Cortex of kidney (tissue), 1 donor: Measurements from ENCODE around the gene TEAD4.
"Not testable (repeated sequence)": the region's sequence is repeated elsewhere in the genome, so short reads cannot be mapped to it uniquely, and the experiment has no call there.

Experiments
- DNase-seq: peaks from one replicate; lab custom pipeline; 2025; lab: John Stamatoyannopoulos, UW

TEAD4 gene

GRCh38 chr12:3048540-3048939, 89.3 kb downstream of the TEAD4 start:
- no peak for DNase-seq

GRCh38 chr12:3049176-3049575, 90.0 kb downstream of the TEAD4 start:
- no peak for DNase-seq

- DNase-seq: no peak
These were observed 90.5 kb downstream of the TEAD4 start for GRCh38 chr12:3049611-3050249.

GRCh38 chr12:3054374-3054773, 95.2 kb downstream of the TEAD4 start:
- DNase-seq: no peak

GRCh38 chr12:3055026-3055703, 96.0 kb downstream of the TEAD4 start:
- DNase-seq: no peak

GRCh38 chr12:3055704-3056467, 96.7 kb downstream of the TEAD4 start:
- no peak for DNase-seq

- no peak for DNase-seq
These were observed 101.9 kb downstream of the TEAD4 start for GRCh38 chr12:3061059-3061458.

GRCh38 chr12:3061501-3062215, 102.5 kb downstream of the TEAD4 start:
- DNase-seq: no peak

- no peak for DNase-seq
These were observed 106.1 kb downstream of the TEAD4 start for GRCh38 chr12:3065300-3065699.

- not testable (repeated sequence) for DNase-seq
These were observed 106.6 kb downstream of the TEAD4 start for GRCh38 chr12:3065846-3066245.

GRCh38 chr12:3069714-3070113, 110.5 kb downstream of the TEAD4 start:
- DNase-seq: no peak

GRCh38 chr12:3071107-3071506, 111.9 kb downstream of the TEAD4 start:
- no peak for DNase-seq

- DNase-seq: no peak
These were observed 112.5 kb downstream of the TEAD4 start for GRCh38 chr12:3071710-3072109.

- no peak for DNase-seq
These were observed 114.4 kb downstream of the TEAD4 start for GRCh38 chr12:3073438-3074250.

GRCh38 chr12:3075315-3075714, 116.1 kb downstream of the TEAD4 start:
- DNase-seq: no peak

GRCh38 chr12:3076730-3077571, 117.8 kb downstream of the TEAD4 start, which contains the start of gene TSPAN9:
TSPAN9 (plus strand) TSS chr12:3077379; CDS start chr12:3201194, 123,815 bp downstream.
- no peak for DNase-seq

- DNase-seq: no peak
These were observed 118.4 kb downstream of the TEAD4 start for GRCh38 chr12:3077572-3078081.

- no peak for DNase-seq
These were observed 119.1 kb downstream of the TEAD4 start for GRCh38 chr12:3078086-3078820.

- no peak for DNase-seq
These were observed 121.9 kb downstream of the TEAD4 start for GRCh38 chr12:3081091-3081490.

- no peak for DNase-seq
These were observed 122.7 kb downstream of the TEAD4 start for GRCh38 chr12:3081886-3082285.
